ENCODE results near the gene ZNF367. TPM values are rescaled to one million over a fixed set of nuclear protein-coding genes. Genes with fewer than 3 reads are reported as not detected.
A peak's percentile ranks its signal among the peaks of the same experiment; 100 is the strongest.
"Not testable (repeated sequence)": the region's sequence is repeated elsewhere in the genome, so short reads cannot be mapped to it uniquely, and the experiment has no call there.

ZNF367 gene
- total RNA-seq, 1 donor from 2014 or later, result 7.0 TPM

GRCh38 chr9:96363175-96363967, 54.8 kb downstream of the ZNF367 start:
- no peak for DNase-seq (ENCODE audit: low spot score)

- not testable (repeated sequence) for DNase-seq (ENCODE audit: low spot score)
Observed at GRCh38 chr9:96362119-96362518, 56.1 kb downstream of the ZNF367 start.

- no peak for DNase-seq (ENCODE audit: low spot score)
Observed at GRCh38 chr9:96361668-96362067, 56.5 kb downstream of the ZNF367 start.

- no peak for DNase-seq (ENCODE audit: low spot score)
Observed at GRCh38 chr9:96360976-96361375, 57.2 kb downstream of the ZNF367 start.

GRCh38 chr9:96360523-96360922, 57.6 kb downstream of the ZNF367 start:
- not testable (repeated sequence) for DNase-seq (ENCODE audit: low spot score)

GRCh38 chr9:96350866-96351265, 67.3 kb downstream of the ZNF367 start:
- DNase-seq (ENCODE audit: low spot score), result no peak

GRCh38 chr9:96348261-96348660, 69.9 kb downstream of the ZNF367 start:
- no peak for DNase-seq (ENCODE audit: low spot score)

- DNase-seq (ENCODE audit: low spot score), result no peak
Observed at GRCh38 chr9:96345551-96345950, 72.6 kb downstream of the ZNF367 start.

GRCh38 chr9:96344458-96345180, 73.6 kb downstream of the ZNF367 start:
- DNase-seq (ENCODE audit: low spot score), result peak; percentile 75

- no peak for DNase-seq (ENCODE audit: low spot score)
Observed at GRCh38 chr9:96343515-96344360, 74.4 kb downstream of the ZNF367 start.

- DNase-seq (ENCODE audit: low spot score), result no peak
Observed at GRCh38 chr9:96342571-96343245, 75.5 kb downstream of the ZNF367 start.

- no peak for DNase-seq (ENCODE audit: low spot score)
Observed at GRCh38 chr9:96340707-96341106, 77.5 kb downstream of the ZNF367 start.

GRCh38 chr9:96338299-96338698, 79.9 kb downstream of the ZNF367 start:
- no peak for DNase-seq (ENCODE audit: low spot score)

Other genes with a start within 250 kb of the ZNF367 start
- 2.4 TPM for gene HSD17B3, start 116.2 kb downstream of the ZNF367 start, total RNA-seq (ENCODE audit: insufficient read depth, low replicate concordance)
- 12.3 TPM for gene SLC35D2, start 34.7 kb downstream of the ZNF367 start, total RNA-seq (ENCODE audit: insufficient read depth, low replicate concordance)
- 11.3 TPM for gene HABP4, start 31.8 kb upstream of the ZNF367 start, total RNA-seq (ENCODE audit: insufficient read depth, low replicate concordance)
- 8.4 TPM for gene CDC14B, start 201.5 kb upstream of the ZNF367 start, total RNA-seq (ENCODE audit: insufficient read depth, low replicate concordance)
- 17.8 TPM for gene PRXL2C, start 236.9 kb upstream of the ZNF367 start, total RNA-seq (ENCODE audit: insufficient read depth, low replicate concordance)

Measured in umbilical cord (tissue), 2 donors.